Activated naive CD8-positive, alpha-beta T cell treated with anti-CD3 and anti-CD28 coated beads for 36 hours (primary cell): Measurements from ENCODE around the gene PDS5A. TPM values are rescaled to one million over a fixed set of nuclear protein-coding genes. Genes with fewer than 3 reads are reported as not detected.
A peak's percentile ranks its signal among the peaks of the same experiment; 100 is the strongest.
"Not testable (repeated sequence)": the region's sequence is repeated elsewhere in the genome, so short reads cannot be mapped to it uniquely, and the experiment has no call there.

Source experiments
- DNase-seq: peaks from one replicate; pipeline ENCODE4 v3.0.0; 2021
- H3K27ac Mint-ChIP-seq: one replicate; pipeline ENCODE4 v1.8.0; 2022; ENCODE audit warnings: mild to moderate bottlenecking, moderate library complexity, mixed read lengths
- H3K27me3 Mint-ChIP-seq: one replicate; pipeline ENCODE4 v1.8.0; 2022; ENCODE audit warnings: mild to moderate bottlenecking, mixed read lengths
- H3K36me3 Mint-ChIP-seq: one replicate; pipeline ENCODE4 v1.8.0; 2021; ENCODE audit warnings: mild to moderate bottlenecking, mixed read lengths
- H3K4me1 Mint-ChIP-seq: one replicate; pipeline ENCODE4 v1.8.0; 2021; ENCODE audit warnings: mixed read lengths
- H3K4me3 Mint-ChIP-seq: one replicate; pipeline ENCODE4 v1.8.0; 2022; ENCODE audit warnings: mild to moderate bottlenecking, moderate library complexity, mixed read lengths
- H3K9me3 Mint-ChIP-seq: one replicate; pipeline ENCODE4 v1.8.0; 2022; ENCODE audit warnings: mixed read lengths
- total RNA-seq, 2 experiments: library from RNA; stranded (reverse); gene quantifications; one replicate each; pipeline ENCODE4 v1.2.3, GENCODE V29; 2021

Gene PDS5A
- total RNA-seq, 2 experiments from 2014 or later = 104 to 107 TPM

DNA sequence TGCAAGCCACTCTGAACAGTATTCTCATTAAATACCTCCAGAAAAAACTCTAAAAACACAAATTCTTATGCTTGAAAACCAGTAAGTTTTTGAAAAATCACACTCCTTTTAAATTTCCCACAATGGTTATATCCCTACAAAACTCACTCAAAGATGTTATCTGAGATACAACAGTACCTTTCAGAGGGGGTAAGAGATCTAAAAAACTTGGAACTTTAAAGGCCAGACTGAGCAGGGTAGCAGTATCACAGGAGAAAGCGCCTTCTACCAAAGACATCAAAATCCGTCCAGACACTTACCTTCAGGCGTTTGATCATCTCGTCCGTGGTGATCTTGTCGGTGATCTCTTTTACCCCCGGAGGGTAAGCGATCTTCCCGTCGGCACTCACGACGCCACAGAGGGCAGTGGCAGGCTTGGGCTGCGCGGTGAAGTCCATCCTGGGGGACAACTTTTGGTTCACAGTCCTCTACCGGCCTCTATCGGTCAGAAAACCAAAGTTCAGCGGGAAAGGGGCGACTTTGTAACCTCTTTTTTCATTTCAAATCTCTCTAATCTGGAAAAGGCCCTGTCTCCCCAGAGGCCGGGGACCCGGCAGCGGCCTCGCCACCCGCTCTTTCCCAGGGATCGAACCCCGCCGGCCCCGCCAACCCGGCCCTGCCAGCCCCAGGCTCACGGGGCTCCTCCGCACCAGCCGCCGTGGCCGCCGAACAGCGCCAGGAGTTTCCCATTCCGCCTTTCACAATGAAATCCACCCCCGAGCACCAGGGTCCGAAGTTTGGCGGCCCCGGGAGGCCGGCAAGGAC is 1.4 kb downstream of the PDS5A start:
- DNase-seq = peak; percentile 57
- Mint-ChIP-seq H3K9me3 (no peaks in the 10 kb centered on the region), H3K27me3 (no peaks in the 10 kb centered on the region), H3K27ac (peak overlapping the region; percentile 85), H3K36me3 (peaks cover 28% of the 10 kb centered on the region), H3K4me1 (peaks cover 40% of the 10 kb centered on the region), H3K4me3 (peak overlapping the region; percentile 88)

GRCh38 chr4:39975488-39976089 is 2.1 kb downstream of the PDS5A start:
- Mint-ChIP-seq H3K4me3 (peak overlapping the region; percentile 88), H3K9me3 (no peaks in the 10 kb centered on the region), H3K27ac (peak overlapping the region; percentile 39), H3K4me1 (peaks cover 47% of the 10 kb centered on the region), H3K36me3 (peaks cover 34% of the 10 kb centered on the region), H3K27me3 (no peaks in the 10 kb centered on the region)
- DNase-seq = no peak

DNA sequence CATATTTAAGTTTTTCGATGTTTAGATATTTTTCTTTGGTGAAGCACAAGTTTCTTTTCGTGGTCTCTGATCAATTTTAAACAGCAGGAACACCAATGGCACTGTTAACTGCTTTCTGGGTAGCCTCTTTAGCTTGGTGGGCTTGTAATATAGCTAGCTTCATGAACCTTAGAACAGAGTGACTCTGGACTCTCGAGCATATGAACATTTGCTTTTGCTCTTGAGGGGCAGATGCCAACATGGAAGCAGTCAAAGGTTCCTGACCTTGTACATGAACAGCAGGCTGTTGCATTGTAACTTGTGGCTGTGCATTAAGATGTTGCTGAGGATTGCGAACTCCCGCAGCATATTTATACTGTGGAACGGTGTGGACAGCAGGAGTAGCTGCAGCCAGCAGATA is 4.7 kb downstream of the PDS5A start:
- not testable (repeated sequence) for H3K4me3 Mint-ChIP-seq, DNase-seq, H3K27me3 Mint-ChIP-seq, H3K9me3 Mint-ChIP-seq
- Mint-ChIP-seq H3K27ac (peak overlapping the region; percentile 67), H3K4me1 (peaks cover 50% of the 10 kb centered on the region), H3K36me3 (peaks cover 39% of the 10 kb centered on the region)

GRCh38 chr4:39970671-39971640 is 6.8 kb downstream of the PDS5A start:
- peaks cover 39% of the 10 kb centered on the region for H3K36me3 Mint-ChIP-seq
- no peaks in the 10 kb centered on the region for H3K9me3 Mint-ChIP-seq
- no peak overlapping the region for H3K27ac Mint-ChIP-seq
- peak overlapping the region; percentile 26 for H3K4me3 Mint-ChIP-seq
- no peak for DNase-seq
- peaks cover 51% of the 10 kb centered on the region for H3K4me1 Mint-ChIP-seq
- H3K27me3 Mint-ChIP-seq = no peaks in the 10 kb centered on the region

GRCh38 chr4:39963656-39964055 is 14.1 kb downstream of the PDS5A start:
- no peak for DNase-seq
- Mint-ChIP-seq H3K4me3 (no peak overlapping the region), H3K27me3 (no peaks in the 10 kb centered on the region), H3K9me3 (no peaks in the 10 kb centered on the region), H3K36me3 (peaks cover 25% of the 10 kb centered on the region), H3K4me1 (peaks cover 24% of the 10 kb centered on the region), H3K27ac (no peak overlapping the region)

- no peak overlapping the region for H3K27ac Mint-ChIP-seq
These were observed 16.3 kb downstream of the PDS5A start for GRCh38 chr4:39961311-39961877.

GRCh38 chr4:39950861-39951481 is 26.7 kb downstream of the PDS5A start:
- peak overlapping the region; percentile 34 for H3K27ac Mint-ChIP-seq
- no peak overlapping the region for H3K4me3 Mint-ChIP-seq
- no peak for DNase-seq
- H3K36me3 Mint-ChIP-seq = peaks cover 34% of the 10 kb centered on the region
- peaks cover 48% of the 10 kb centered on the region for H3K4me1 Mint-ChIP-seq
- H3K27me3 Mint-ChIP-seq = no peaks in the 10 kb centered on the region
- no peaks in the 10 kb centered on the region for H3K9me3 Mint-ChIP-seq

More at GRCh38 chr4:39961311-39961877, 16.3 kb downstream of the PDS5A start:
- no peak for DNase-seq
- Mint-ChIP-seq H3K9me3 (no peaks in the 10 kb centered on the region), H3K36me3 (peaks cover 30% of the 10 kb centered on the region), H3K4me3 (no peak overlapping the region), H3K27me3 (no peaks in the 10 kb centered on the region), H3K4me1 (peaks cover 29% of the 10 kb centered on the region)

GRCh38 chr4:39947963-39948362 is 29.7 kb downstream of the PDS5A start:
- no peak overlapping the region for H3K27ac Mint-ChIP-seq
- no peaks in the 10 kb centered on the region for H3K27me3 Mint-ChIP-seq
- H3K4me1 Mint-ChIP-seq = peaks cover 46% of the 10 kb centered on the region

DNA sequence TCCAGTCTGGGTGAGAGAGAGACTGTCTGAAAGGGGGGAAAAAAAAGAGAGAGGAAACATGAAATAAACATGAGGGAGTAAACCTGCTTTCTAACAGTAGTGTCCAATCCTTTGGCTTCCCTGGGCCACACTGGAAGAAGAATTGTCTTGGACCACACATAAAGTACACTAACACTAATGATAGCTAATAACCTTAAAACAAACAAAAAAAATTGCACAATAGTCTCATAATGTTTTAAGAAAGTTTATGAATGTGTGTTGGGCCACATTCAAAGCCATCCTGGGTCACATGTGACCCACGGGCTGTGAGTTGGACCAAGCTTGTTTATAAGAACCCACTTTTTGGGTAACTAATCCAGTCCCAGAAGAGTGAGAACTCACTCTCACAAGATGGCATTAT is 30.3 kb downstream of the PDS5A start:
- H3K4me3 Mint-ChIP-seq = no peak overlapping the region
- H3K4me1 Mint-ChIP-seq = peaks cover 43% of the 10 kb centered on the region
- H3K27me3 Mint-ChIP-seq = no peaks in the 10 kb centered on the region
- peaks cover 32% of the 10 kb centered on the region for H3K36me3 Mint-ChIP-seq
- no peaks in the 10 kb centered on the region for H3K9me3 Mint-ChIP-seq
- peak overlapping the region; percentile 67 for H3K27ac Mint-ChIP-seq
- no peak for DNase-seq

More at GRCh38 chr4:39947963-39948362, 29.7 kb downstream of the PDS5A start:
- H3K9me3 Mint-ChIP-seq = no peaks in the 10 kb centered on the region
- DNase-seq = no peak
- peaks cover 30% of the 10 kb centered on the region for H3K36me3 Mint-ChIP-seq
- no peak overlapping the region for H3K4me3 Mint-ChIP-seq

DNA sequence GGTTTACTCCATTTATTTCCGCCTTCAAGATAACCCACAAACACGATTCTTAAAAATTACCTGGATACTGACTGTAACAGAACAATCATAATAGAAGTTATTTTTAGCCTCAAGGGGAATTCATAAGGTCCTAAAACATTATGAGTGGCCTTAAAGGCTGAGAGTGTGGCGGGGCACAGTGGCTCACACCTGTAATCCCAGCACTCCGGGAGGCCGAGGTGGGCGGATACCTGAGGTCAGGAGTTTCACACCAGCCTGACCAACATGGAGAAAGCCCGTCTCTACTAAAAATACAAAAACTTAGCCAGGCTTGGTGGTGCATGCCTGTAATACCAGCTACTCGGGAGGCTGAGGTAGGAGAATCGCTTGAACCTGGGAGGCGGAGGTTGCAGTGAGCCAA is 33.5 kb downstream of the PDS5A start:
- Mint-ChIP-seq H3K36me3 (peaks cover 26% of the 10 kb centered on the region), H3K4me1 (peaks cover 45% of the 10 kb centered on the region)
- not testable (repeated sequence) for H3K27ac Mint-ChIP-seq, DNase-seq, H3K9me3 Mint-ChIP-seq, H3K27me3 Mint-ChIP-seq, H3K4me3 Mint-ChIP-seq

DNA sequence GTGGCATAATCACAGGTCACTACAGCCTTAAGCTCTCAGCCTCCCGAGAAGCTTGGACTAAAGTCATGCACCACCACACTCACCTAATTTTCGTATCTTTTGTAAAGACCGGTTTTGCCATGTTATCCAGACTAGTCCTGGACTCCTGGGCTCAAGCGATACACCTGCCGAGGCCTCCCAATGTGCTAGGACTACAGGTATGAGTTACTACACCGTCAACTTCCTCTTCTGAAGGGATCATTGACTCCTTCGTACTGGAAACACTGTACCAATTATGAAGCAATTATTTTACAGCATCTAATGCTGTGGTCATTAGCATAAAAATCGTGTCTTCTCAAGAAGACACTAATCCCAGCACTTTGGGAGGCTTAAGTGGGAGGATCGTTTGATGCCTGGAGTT is 35.2 kb downstream of the PDS5A start:
- H3K4me3 Mint-ChIP-seq = no peak overlapping the region
- no peak overlapping the region for H3K27ac Mint-ChIP-seq
- no peak for DNase-seq
- H3K9me3 Mint-ChIP-seq = no peaks in the 10 kb centered on the region
- H3K27me3 Mint-ChIP-seq = no peaks in the 10 kb centered on the region
- peaks cover 45% of the 10 kb centered on the region for H3K4me1 Mint-ChIP-seq
- peaks cover 31% of the 10 kb centered on the region for H3K36me3 Mint-ChIP-seq

- Mint-ChIP-seq H3K27me3 (no peaks in the 10 kb centered on the region), H3K4me3 (no peak overlapping the region), H3K36me3 (peaks cover 31% of the 10 kb centered on the region), H3K27ac (peak overlapping the region; percentile 48), H3K9me3 (no peaks in the 10 kb centered on the region), H3K4me1 (peaks cover 45% of the 10 kb centered on the region)
- no peak for DNase-seq
These were observed 36.0 kb downstream of the PDS5A start for GRCh38 chr4:39941682-39942217.

DNA sequence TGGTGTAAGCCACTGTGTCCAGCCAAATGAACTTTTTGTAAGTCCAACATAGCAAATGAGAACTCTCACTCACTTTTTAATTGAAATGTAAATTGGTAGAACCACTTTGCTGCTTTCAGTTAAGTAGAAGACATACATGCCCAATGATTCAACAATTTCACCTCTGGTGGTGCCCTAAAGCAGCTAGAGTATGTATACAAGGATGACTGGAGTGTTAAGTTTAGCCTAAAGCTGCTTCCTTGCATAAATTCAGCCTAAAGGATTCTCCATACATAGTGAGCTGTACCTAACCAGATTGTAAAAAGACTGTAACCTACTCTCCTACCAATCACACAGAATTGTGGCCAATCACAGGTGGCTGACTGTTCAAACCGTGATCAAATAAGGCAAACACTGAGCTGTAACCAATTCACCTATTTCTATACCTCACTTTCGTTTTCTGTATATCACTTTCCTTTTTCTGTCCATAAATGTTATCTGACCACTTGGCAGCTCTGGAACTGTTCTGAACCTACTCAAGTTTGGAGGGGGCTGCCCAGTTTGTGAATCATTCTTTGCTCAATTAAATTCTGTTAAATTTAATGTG is 39.9 kb downstream of the PDS5A start:
- Mint-ChIP-seq H3K4me1 (peaks cover 61% of the 10 kb centered on the region), H3K4me3 (no peak overlapping the region), H3K27me3 (no peaks in the 10 kb centered on the region), H3K36me3 (peaks cover 36% of the 10 kb centered on the region), H3K27ac (peak overlapping the region; percentile 72), H3K9me3 (peaks cover 4% of the 10 kb centered on the region)
- DNase-seq = no peak
